Lower leg skin (tissue), 3 donors: Measurements from ENCODE around the gene ZNF428.

ENCODE experiments used
- POLR2A ChIP-seq, 2 donors: fragments of 450-650 bp; IDR thresholded peaks; one replicate each; pipeline ENCODE4 v1.6.1; 2016 to 2017; ENCODE audit warnings: antibody characterized with exemption in 2 of 2, mild to moderate bottlenecking in 1 of 2, moderate library complexity in 1 of 2
- TF ChIP-seq, protein P1 (sequence below), 3 donors: fragments of 450-650 bp; IDR thresholded peaks; one replicate each; pipeline ENCODE4 v1.5.1; 2016; ENCODE audit warnings: antibody characterized with exemption in 3 of 3, mild to moderate bottlenecking in 3 of 3, moderate library complexity in 2 of 3

DNA sequence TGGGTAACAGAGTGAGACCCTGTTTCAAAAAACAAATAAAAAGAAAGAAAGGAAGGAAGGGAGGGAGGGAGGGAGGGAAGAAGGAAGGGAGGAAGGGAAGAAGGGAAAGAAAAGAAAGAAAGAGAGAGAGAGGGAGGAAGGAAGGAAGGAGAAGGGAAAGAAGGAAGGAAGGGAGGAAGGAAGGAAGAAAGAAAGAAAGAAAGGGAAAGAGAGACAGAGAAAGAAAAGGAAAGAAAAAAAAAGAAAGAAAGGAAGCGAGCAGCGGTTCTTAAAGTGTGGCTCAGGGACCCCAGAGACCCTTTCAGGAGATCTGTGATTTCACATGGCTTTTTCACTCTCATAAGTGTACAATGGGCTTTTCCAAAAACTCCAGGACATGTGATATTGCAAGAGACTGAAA is 30.1 kb upstream of the ZNF428 start:
- no peak for TF ChIP-seq POLR2A (IDR thresholded peaks at IDR 0.05)
- TF ChIP-seq, protein P1, sequence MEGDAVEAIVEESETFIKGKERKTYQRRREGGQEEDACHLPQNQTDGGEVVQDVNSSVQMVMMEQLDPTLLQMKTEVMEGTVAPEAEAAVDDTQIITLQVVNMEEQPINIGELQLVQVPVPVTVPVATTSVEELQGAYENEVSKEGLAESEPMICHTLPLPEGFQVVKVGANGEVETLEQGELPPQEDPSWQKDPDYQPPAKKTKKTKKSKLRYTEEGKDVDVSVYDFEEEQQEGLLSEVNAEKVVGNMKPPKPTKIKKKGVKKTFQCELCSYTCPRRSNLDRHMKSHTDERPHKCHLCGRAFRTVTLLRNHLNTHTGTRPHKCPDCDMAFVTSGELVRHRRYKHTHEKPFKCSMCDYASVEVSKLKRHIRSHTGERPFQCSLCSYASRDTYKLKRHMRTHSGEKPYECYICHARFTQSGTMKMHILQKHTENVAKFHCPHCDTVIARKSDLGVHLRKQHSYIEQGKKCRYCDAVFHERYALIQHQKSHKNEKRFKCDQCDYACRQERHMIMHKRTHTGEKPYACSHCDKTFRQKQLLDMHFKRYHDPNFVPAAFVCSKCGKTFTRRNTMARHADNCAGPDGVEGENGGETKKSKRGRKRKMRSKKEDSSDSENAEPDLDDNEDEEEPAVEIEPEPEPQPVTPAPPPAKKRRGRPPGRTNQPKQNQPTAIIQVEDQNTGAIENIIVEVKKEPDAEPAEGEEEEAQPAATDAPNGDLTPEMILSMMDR (IDR thresholded peaks at IDR 0.05) = no peak
